D721Med (cell line): ENCODE data around the gene OIP5.

Experiments used
- DNase-seq: peaks from one replicate; pipeline ENCODE4 v3.0.0; 2011; ENCODE audit warnings: low spot score; ENCODE audit not compliant: insufficient read length
- FAIRE-seq: peaks from 2 replicates; lab custom pipeline; 2011; peaks lifted over from hg19 to GRCh38; lab: Jason Lieb, UNC
- CTCF ChIP-seq: IDR thresholded peaks from 2 replicates; pipeline ENCODE4 v1.5.1; 2012; ENCODE audit warnings: mild to moderate bottlenecking, control low read depth; ENCODE audit not compliant: insufficient read depth; ENCODE audit errors: missing control alignments

Gene OIP5

DNA sequence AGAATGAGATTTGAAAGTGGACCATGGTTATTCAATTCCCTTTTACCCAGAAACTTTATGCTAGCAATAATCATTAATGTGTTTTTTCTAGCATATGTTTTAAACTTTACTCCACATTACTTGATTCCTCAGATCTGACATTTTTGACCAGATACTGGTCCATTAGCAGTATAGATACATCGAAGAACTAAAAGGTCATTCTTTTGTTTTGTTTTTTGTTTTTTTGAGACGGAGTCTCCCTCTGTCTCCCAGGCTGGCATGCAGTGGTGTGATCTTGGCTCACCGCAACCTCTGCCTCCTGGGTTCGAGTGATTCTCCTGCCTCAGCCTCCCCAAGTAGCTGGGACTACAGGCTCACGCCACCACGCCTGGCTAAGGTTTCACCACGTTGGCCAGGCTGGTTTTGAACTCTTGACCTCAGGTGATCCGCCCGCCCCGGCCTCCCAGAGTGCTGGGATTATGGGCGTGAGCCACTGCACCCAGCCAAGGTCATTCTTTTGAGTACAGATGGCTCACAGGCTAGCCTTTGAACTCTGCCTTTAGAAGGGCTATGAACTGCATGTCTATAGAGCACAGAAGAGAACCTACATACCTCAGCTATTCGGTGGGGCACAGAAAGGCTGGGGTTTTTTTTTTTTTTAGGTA lies 72.7 kb downstream of the OIP5 start:
- no peak for DNase-seq
- no peak for FAIRE-seq
- no peak for TF ChIP-seq CTCF
